Activated B cell treated with CpG ODN at 0.5 μM for 24 hours (primary cell): ENCODE results near the gene PLCB4. TPM values are rescaled to one million over a fixed set of nuclear protein-coding genes. Genes with fewer than 3 reads are reported as not detected.

Experiments used
- ATAC-seq: fragments of 200-7000 bp; cut with Tn5 transposase; one replicate; pipeline ENCODE4 v1.10.0; 2021; ENCODE audit warnings: low read depth, mild to moderate bottlenecking, moderate library complexity
- CTCF ChIA-PET: fragments of 350-600 bp; sonication (Branson Sonifier 250); formaldehyde crosslinking; loops from one replicate; lab custom pipeline; 2021; ENCODE audit warnings: antibody characterized with exemption; lab: Charles Lee
- POLR2A ChIA-PET: fragments of 350-600 bp; sonication (Branson Sonifier 250); formaldehyde crosslinking; loops from one replicate; lab custom pipeline; 2021; ENCODE audit warnings: antibody characterized with exemption; lab: Charles Lee
- DNase-seq: peaks from one replicate; pipeline ENCODE4 v3.0.0; 2022
- H3K27ac Mint-ChIP-seq: one replicate; pipeline ENCODE4 v1.8.0; 2020; ENCODE audit warnings: mixed read lengths
- H3K27me3 Mint-ChIP-seq: one replicate; pipeline ENCODE4 v1.8.0; 2021; ENCODE audit warnings: mixed read lengths
- H3K36me3 Mint-ChIP-seq: one replicate; pipeline ENCODE4 v1.8.0; 2021; ENCODE audit warnings: low read depth, mixed read lengths
- H3K4me1 Mint-ChIP-seq: one replicate; pipeline ENCODE4 v1.8.0; 2021; ENCODE audit warnings: mixed read lengths
- H3K4me3 Mint-ChIP-seq: one replicate; pipeline ENCODE4 v1.8.0; 2020; ENCODE audit warnings: mild to moderate bottlenecking, mixed read lengths
- H3K9me3 Mint-ChIP-seq: one replicate; pipeline ENCODE4 v1.8.0; 2020; ENCODE audit warnings: mixed read lengths
- intact Hi-C: fragments of 100-400 bp; cut with micrococcal nuclease; formaldehyde crosslinking; loops from one replicate; pipeline ENCODE4 v1.15.1; 2024
- total RNA-seq: library from RNA; stranded (reverse); gene quantifications from 2 replicates; pipeline ENCODE4 v1.2.3, GENCODE V29; 2022
- TF ChIP-seq, protein P1 (sequence below): fragments of 200-600 bp; IDR thresholded peaks from one replicate; pipeline ENCODE4 v1.8.0; 2022; ENCODE audit warnings: antibody characterized with exemption, mild to moderate bottlenecking

Gene PLCB4
- total RNA-seq, 1 donor from 2014 or later = not detected

DNA sequence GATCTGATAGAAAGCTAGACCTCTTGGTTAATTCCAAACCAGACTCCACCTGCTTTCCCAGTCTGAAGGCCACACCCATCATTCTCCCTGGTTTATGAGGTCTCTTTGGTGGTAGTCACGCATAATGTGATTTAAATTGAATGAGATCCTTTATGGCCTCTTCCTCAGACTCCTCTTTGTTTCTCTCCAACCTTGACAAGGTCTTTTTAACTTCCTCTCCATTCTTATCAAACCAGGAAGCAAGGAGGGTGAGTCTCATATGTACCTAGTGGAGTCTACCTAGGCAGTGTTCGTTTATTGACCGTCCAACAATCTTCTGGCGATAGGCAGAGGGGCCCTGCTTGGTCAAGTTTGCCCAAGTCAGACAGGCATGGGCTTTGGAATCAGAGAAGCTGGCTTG, 261.3 kb downstream of the PLCB4 start:
- no peak for ATAC-seq
- Mint-ChIP-seq H3K9me3 (no peaks in the 10 kb centered on the region), H3K36me3 (no peaks in the 10 kb centered on the region), H3K4me3 (no peak overlapping the region), H3K4me1 (no peaks in the 10 kb centered on the region), H3K27ac (no peak overlapping the region), H3K27me3 (no peaks in the 10 kb centered on the region)
- no peak for DNase-seq
- POLR2A ChIA-PET = no interaction called here
- CTCF ChIA-PET = no interaction called here
- intact Hi-C loops = no loop called here
- TF ChIP-seq, protein P1, sequence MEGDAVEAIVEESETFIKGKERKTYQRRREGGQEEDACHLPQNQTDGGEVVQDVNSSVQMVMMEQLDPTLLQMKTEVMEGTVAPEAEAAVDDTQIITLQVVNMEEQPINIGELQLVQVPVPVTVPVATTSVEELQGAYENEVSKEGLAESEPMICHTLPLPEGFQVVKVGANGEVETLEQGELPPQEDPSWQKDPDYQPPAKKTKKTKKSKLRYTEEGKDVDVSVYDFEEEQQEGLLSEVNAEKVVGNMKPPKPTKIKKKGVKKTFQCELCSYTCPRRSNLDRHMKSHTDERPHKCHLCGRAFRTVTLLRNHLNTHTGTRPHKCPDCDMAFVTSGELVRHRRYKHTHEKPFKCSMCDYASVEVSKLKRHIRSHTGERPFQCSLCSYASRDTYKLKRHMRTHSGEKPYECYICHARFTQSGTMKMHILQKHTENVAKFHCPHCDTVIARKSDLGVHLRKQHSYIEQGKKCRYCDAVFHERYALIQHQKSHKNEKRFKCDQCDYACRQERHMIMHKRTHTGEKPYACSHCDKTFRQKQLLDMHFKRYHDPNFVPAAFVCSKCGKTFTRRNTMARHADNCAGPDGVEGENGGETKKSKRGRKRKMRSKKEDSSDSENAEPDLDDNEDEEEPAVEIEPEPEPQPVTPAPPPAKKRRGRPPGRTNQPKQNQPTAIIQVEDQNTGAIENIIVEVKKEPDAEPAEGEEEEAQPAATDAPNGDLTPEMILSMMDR = no peak

- Mint-ChIP-seq H3K27ac (no peak overlapping the region), H3K4me1 (no peaks in the 10 kb centered on the region), H3K27me3 (no peaks in the 10 kb centered on the region), H3K36me3 (no peaks in the 10 kb centered on the region), H3K4me3 (no peak overlapping the region), H3K9me3 (no peaks in the 10 kb centered on the region)
- DNase-seq = no peak
- POLR2A ChIA-PET = no interaction called here
- ATAC-seq = no peak
- TF ChIP-seq, protein P1 = no peak
- CTCF ChIA-PET = no interaction called here
- intact Hi-C loops = no loop called here
These were observed 263.0 kb downstream of the PLCB4 start for GRCh38 chr20:9331707-9332435.

- ChIA-PET CTCF (no interaction called here), POLR2A (no interaction called here)
- TF ChIP-seq, protein P1 = no peak
- H3K4me3 Mint-ChIP-seq = no peak overlapping the region
- H3K36me3 Mint-ChIP-seq = no peaks in the 10 kb centered on the region
- DNase-seq = no peak
- H3K9me3 Mint-ChIP-seq = no peaks in the 10 kb centered on the region
- no peak overlapping the region for H3K27ac Mint-ChIP-seq
- intact Hi-C loops = no loop called here
- H3K4me1 Mint-ChIP-seq = no peaks in the 10 kb centered on the region
- ATAC-seq = no peak
- H3K27me3 Mint-ChIP-seq = no peaks in the 10 kb centered on the region
These were observed 264.0 kb downstream of the PLCB4 start for GRCh38 chr20:9332791-9333479.

DNA sequence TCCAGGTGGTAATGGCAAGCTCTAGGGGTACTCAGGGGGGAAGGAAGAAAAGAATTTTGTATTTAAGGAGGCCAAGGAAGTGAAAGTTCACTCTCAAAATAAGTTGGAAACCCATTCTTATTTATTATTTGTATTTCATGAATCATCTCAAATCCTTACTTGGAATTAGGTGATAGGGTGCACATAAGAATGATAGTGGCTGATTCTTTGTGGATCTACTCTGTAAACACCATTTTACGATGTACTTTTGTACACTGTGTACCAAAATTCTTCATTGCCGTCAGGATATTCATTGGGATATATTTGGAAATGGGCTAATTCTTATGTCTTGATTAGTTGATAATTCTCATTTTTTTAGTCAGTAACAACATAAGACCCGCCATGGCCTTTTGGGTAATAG, 266.0 kb downstream of the PLCB4 start:
- TF ChIP-seq, protein P1 = no peak
- Mint-ChIP-seq H3K27ac (no peak overlapping the region), H3K9me3 (no peaks in the 10 kb centered on the region), H3K4me1 (no peaks in the 10 kb centered on the region), H3K27me3 (no peaks in the 10 kb centered on the region), H3K36me3 (no peaks in the 10 kb centered on the region), H3K4me3 (no peak overlapping the region)
- ATAC-seq = no peak
- DNase-seq = no peak
- ChIA-PET POLR2A (no interaction called here), CTCF (no interaction called here)
- intact Hi-C loops = no loop called here

- Mint-ChIP-seq H3K27me3 (no peaks in the 10 kb centered on the region), H3K36me3 (no peaks in the 10 kb centered on the region), H3K27ac (no peak overlapping the region), H3K9me3 (no peaks in the 10 kb centered on the region), H3K4me3 (no peak overlapping the region), H3K4me1 (no peaks in the 10 kb centered on the region)
- ATAC-seq (no peak), DNase-seq (no peak)
- intact Hi-C loops = no loop called here
- ChIA-PET CTCF (no interaction called here), POLR2A (no interaction called here)
- TF ChIP-seq, protein P1 = no peak
These were observed 269.2 kb downstream of the PLCB4 start for GRCh38 chr20:9338101-9338500.
